ENCODE results near the gene CNTRL.
A peak's percentile ranks its signal among the peaks of the same experiment; 100 is the strongest.

The CNTRL gene

DNA sequence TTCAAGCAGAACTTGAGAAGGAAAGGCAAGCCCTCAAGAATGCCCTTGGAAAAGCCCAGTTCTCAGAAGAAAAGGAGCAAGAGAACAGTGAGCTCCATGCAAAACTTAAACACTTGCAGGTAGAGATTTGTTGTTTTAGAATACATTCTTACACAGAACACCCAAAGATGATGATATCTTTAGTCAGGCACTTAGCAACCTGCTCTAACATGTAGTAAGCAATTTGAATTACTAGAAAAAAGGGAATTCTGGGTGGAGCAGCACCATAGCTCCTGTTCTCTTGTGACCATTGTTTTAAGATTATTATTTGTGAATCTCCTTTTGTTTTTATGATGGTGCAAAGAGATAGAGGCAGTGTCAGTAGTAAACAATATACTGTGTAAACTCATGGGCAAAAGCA, 63.8 kb downstream of the CNTRL start:
- DNase-seq, result no peak

DNA sequence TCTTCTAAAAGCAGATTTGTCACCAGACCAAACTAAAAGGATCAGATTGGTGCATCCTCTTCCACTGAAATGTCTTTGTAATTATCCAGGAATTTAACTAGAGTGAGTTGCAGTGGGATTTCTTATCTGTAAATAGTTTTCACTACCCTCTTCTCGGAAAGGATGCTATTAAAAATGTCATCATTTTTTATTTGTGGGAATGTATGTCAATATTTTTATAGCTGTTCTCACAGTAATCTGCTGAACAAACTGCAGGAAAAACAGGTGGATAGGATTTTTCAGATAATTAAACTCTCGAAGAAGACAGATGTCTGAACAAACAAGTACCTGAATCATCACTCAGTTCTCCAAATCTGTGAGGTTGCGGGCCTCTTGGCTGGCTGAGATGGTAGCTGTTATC, 64.2 kb downstream of the CNTRL start:
- DNase-seq, result peak in 1 of 3 experiments; percentile 33

DNA sequence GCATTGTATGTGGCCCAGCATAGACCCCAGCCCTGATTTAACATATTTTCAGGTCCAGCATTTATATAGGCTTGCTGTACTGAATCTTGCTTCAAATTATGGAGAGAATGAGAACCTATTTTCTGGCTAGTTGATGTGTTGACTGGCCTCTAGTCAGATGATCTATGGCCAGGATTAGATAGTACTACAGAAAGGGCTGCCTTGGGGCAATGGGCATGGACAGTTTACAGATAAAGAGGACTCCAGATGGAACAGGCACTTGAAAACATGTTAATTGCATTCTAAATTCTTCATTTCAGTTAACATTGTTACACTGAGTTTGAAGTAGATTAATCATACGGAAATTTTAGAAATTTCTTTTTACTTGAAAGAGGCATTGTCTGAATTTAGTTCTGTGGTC, 65.4 kb downstream of the CNTRL start:
- DNase-seq, result no peak

DNA sequence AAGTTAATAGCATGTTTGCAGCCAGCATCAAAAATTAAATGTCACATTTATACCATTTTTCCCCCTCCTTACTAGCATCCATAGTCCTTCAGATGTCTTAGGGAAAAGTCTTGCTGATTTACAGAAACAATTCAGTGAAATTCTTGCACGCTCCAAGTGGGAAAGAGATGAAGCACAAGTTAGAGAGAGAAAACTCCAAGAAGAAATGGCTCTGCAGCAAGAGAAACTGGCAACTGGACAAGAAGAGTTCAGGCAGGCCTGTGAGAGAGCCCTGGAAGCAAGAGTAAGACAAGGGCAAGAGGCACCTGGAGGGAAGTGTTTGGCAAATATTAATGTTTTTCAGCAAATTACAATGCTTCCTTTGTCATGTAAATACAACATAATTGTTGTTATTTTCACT, 66.6 kb downstream of the CNTRL start:
- no peak for DNase-seq

DNA sequence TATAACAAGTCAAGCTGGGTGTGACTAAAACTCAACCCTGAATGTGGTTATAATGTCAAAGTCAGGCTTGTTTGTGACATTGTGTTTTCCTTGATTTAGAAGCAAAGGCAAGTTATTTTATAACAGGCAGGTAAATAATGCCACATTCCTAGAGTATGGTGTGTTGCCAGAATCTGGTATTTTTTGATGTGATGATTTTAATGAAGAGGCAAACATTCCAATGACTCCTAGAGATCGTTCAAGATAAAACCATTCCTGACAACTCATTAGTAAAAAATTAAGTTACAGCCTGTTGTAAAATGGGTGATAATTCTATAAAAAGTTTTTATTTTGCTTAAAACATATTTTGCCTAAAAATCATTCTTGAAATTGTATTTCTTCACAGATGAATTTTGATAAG, 67.0 kb downstream of the CNTRL start:
- DNase-seq, result no peak

DNA sequence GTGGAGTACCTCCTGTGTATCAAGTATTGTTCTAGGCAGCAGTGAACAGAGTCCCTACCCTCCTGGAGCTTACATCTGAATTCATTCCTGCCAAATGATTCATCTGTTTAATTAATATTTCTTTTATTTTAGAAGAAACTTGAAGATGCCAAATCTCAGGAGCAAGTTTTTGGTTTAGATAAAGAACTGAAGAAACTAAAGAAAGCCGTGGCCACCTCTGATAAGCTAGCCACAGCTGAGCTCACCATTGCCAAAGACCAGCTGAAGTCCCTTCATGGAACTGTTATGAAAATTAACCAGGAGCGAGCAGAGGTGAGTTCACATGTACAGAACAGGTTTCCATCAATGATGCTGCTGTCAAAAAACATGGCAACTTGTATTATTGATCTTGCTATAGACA, 69.0 kb downstream of the CNTRL start:
- no peak for DNase-seq

DNA sequence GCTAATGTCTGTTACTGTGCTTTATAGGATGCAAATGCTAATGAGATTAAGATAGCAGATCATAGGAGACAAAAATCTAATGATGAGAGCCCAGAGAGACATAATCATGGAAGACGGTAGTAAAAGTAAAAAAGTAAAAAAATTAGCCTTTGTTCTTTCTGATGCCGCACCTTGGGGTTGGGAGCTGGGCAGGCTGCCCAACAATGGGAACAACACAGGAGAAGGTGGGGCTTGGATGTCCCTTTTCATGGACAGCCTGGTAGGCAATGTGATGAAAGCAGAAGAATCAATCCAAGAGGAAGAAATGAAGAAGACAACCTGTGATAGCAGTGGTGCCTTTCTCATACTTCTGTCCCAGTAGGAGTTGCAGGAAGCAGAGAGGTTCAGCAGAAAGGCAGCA, 69.7 kb downstream of the CNTRL start:
- DNase-seq, result no peak

DNA sequence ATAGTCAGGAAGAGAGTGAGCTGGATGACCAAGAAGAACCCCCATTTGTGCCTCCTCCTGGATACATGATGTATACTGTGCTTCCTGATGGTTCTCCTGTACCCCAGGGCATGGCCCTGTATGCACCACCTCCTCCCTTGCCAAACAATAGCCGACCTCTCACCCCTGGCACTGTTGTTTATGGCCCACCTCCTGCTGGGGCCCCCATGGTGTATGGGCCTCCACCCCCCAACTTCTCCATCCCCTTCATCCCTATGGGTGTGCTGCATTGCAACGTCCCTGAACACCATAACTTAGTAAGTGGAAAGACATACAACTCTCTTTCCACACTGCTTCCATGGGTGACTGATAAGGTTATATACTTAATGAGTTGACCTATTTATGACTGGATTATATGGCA, 75.4 kb downstream of the CNTRL start:
- no peak for DNase-seq

DNA sequence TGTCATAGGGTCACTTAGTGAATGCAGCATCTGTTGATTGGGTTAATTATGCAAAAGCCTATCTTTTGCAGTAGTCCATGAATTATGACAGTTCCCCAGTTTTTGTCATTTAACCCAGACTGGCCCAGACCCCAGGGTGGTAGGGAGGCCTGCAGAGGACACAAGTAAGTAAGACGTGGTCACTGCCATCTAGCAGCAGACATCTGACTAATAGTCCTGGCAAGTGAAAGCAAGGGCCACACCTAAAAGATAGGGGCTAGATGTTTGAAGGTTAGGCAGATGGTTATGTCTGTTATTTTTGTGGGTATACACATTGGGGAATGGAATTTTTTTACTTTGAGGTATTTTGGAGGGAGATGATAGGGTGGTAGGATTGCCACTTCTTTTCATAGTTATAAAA, 78.9 kb downstream of the CNTRL start:
- DNase-seq, result no peak

DNA sequence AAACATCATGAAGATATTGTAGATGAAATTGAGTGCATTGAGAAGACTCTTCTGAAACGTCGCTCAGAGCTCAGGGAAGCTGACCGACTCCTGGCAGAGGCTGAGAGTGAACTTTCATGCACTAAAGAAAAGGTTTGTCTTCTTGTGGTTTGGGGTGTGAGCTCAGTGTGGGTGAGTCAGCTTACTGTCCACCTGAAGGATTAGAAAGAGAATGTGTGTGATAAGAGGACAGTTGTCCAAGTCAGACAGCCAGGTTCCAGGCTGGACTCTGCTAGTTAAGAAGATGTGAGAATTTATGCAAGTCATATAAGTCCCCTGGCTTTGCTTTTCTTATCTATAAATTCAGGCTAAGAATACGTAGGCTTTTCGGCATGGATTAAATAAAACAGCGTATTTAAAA, 80.0 kb downstream of the CNTRL start:
- DNase-seq, result no peak

DNA sequence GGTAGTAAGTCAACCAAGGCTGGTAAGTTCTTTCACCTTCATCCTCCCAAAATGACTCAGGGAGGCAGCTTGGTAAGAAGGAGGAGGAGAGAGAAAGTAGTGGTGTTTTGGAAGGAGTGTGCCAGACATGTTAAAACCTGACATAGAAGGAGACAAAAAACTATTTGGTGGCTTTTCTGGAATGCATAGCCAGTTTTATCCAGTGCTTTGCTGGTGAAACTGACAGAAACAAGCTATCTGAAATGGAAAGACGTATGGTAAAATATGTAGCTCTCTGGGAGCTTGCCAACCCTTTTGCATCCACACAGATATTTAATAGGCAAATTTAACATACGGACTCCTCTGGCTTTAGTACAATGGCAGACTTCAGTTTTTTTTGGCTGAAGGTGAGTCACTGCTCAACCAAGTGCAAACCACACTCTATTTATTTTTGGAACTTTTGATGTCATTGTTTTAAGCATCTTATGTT, 81.5 kb downstream of the CNTRL start:
- DNase-seq, result no peak

DNA sequence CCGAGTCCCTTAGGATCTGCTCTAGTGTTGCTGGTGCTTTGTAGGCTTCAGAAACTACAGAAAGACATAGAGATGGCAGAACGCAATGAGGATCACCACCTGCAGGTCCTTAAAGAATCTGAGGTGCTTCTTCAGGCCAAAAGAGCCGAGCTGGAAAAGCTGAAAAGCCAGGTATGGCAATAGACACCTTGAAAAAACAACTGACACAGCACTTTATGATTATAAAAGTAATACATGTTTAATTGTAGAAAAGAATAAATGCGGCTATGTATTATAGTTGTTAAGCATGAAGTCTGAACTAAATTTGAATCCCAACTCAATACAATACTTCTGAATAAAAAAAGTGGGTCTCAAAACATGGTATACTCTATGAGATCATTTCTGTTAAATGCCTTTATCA, 83.2 kb downstream of the CNTRL start:
- no peak for DNase-seq

DNA sequence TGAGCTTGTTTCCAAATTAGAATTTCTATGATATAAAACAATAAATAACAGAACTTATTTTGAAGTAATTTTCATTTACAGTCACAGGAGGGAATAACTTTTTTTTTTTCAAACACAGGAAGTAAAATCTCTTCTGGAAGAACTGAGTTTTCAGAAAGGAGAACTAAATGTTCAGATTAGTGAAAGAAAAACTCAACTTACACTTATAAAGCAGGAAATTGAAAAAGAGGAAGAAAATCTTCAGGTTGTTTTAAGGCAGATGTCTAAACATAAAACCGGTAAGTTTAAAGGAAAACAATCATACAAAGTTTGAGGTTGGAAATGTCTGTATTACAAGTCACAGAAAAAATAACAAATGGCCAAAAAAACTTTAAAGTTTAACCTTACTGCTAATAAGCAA, 85.3 kb downstream of the CNTRL start:
- no peak for DNase-seq

DNA sequence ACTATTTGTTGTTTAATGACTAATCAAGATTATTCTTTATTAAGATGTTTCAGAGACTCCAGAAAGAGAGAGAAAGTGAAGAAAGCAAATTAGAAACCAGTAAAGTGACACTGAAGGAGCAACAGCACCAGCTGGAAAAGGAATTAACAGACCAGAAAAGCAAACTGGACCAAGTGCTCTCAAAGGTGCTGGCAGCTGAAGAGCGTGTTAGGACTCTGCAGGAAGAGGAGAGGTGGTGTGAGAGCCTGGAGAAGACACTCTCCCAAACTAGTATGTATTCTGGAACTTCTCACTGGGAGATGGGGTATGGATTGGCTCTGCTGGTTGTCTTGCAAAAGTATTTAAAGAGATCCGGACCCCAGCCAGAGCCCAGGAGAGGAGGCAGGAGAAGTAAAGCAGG, 93.3 kb downstream of the CNTRL start:
- DNase-seq, result peak in 1 of 3 experiments; percentile 1

DNA sequence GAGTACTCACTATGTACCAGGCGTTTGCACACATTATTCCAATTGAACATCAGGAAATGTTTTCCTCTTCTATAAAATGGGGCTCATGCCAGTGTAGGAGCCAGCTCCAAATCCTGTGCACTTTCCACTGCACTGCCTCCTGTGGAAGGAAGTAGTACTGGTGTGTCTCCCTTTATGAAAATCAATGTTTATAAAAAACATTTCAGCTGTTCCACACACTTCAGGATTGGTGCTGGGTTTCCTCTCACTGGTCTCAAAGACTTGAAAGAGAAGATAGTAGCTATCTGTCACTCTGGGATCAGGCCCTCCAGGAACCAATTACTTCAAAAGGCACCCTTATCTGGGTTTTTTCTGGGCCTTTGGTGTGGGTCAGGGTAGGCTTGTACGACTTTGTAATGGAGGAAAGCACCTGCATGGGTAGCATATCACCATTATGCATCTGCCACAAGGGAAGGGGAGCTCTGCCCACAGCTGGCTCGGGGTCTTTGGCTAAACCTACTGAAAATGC, 94.4 kb downstream of the CNTRL start:
- peak in 1 of 3 experiments; percentile 21 for DNase-seq

DNA sequence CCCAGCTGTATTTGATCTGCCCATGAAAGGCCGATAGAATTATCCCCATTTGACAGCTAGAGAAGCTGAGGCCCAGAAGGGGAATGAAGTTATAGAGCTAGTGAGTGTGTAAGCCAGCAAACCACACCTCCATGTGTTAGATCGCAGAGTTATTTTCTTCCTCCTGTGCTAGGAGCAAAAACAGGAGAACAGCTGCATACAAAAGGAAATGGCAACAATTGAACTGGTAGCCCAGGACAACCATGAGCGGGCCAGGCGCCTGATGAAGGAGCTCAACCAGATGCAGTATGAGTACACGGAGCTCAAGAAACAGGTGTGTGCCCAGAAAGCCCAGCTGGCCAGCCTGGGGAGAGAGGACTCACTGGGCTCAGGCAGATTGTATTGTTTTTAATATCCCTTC, 96.5 kb downstream of the CNTRL start:
- DNase-seq, result no peak

DNA sequence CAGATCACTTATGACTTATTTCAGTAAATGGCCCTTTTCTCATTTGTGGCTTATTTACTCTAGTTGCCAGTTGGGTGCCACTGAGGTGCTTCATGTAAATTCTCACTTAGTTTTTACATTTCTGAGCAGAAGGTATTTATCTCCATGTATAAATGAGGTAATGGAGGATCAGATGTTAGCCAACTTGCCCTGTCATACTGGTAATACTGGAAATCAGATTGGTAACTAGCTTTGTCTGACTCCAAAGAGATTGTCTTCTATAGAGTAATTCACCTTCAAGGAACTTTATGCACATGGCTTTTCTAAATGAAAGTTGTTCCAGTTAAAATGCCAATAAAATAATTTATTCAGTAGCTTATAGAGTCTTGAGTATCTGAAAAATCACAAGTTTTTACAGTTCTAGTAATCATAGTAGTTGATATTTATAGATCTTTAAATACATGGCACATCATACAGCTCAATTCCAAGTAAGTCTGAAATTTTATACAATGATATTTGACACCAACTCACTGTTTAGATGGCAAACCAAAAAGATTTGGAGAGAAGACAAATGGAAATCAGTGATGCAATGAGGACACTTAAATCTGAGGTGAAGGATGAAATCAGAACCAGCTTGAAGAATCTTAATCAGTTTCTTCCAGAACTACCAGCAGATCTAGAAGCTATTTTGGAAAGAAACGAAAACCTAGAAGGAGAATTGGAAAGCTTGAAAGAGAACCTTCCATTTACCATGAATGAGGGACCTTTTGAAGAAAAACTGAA, 98.2 kb downstream of the CNTRL start:
- no peak for DNase-seq

DNA sequence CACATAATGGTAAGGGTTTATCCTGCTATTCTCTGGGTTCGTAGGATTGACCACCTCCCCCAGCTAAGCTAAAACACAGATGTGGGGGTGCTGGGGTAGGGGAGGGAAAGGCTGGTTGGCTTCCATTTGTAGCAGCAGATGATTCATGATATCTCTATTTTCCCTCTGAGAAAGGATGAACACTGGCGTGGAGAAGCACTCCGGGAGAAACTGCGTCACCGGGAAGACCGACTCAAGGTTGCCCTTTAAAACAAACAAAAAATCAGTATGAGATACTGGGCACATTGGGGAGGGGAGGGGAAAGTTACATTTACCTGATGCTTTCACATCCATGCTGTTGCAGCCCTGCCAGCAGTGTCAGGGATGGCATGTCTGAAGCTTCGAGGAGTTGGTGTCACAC, 98.7 kb downstream of the CNTRL start:
- DNase-seq, result no peak

DNA sequence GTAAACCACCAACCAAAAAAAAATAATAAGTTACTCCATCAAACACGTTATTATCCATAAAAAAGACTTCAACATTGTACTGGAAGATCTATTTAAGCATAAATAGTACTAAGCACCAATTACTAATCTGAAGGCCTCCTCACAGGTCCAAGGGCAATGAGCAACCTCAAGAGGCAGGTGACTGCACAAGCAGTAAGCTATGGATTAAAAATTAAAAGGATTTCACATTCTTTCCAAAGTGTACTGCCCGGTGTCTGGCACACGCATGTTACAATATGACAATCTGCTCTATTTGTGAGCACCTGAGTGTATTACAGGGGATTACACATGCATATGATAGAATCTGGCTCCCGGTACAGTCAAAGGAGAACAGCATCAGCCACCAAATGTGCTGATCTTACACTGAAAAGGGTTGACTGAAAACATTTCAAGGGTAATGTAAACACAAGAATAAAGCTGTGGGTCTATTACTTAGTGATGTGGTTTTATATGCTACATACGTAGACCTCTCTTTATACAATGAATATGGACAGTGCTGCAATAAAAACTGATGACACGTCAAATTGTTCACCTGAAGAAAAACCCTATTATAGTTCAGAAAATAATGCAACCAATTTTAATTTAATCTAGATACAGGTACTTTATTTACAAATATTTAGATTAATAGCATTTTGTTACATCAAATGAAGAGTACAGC, 104.1 kb downstream of the CNTRL start:
- DNase-seq, result no peak

DNA sequence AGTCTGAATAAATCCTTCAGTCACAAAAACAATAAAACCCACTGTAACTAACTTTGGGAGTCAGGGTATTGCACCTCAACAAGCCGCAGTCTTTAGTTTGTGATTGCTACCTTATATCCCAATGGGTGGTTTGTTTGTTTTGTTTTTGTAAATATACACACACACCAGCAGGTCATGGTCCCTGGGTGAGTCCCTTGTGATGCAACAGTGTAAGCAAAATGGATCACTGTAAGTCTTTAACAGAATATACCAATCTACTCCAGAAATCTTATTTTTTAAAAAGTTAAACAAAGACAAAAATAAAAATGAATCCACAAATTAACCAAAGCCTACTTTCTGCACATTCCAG, 104.6 kb downstream of the CNTRL start:
- peak in 1 of 3 experiments; percentile 16 for DNase-seq

DNA sequence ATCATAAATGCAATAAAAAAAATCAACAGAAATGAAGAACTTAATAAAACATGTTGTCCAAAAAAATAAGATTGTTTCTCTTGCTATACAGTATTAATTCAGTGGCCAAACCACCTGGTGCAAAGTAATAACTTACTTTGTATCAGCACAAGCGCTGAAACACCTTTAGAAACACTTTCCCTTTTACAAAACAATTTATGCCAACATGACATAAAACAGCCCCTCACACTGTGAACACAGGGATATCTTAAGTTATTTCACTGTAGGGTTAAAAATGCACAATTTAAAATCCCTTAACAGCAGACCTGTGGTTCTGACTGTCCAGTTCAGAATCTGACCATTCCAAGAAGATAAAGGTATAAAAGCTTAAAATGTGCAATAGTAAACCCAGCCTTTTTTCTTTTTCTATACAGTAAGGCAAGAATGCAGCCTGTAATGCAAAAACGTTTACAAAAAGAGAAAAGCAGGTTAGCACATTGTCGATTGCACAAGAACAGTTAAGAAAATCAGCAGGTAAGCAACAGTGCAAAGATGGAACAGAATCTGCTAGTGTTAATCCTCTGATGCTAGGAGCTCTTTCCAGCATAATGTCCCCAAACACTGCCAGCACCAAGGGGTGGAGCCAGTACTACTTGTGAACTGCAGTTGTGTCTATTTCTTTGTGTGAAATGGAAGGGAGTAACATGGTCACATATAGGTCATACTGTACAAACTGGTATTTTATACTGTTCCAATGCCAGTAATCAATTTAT, 105.4 kb downstream of the CNTRL start:
- DNase-seq, result peak in 1 of 3 experiments; percentile 32

DNA sequence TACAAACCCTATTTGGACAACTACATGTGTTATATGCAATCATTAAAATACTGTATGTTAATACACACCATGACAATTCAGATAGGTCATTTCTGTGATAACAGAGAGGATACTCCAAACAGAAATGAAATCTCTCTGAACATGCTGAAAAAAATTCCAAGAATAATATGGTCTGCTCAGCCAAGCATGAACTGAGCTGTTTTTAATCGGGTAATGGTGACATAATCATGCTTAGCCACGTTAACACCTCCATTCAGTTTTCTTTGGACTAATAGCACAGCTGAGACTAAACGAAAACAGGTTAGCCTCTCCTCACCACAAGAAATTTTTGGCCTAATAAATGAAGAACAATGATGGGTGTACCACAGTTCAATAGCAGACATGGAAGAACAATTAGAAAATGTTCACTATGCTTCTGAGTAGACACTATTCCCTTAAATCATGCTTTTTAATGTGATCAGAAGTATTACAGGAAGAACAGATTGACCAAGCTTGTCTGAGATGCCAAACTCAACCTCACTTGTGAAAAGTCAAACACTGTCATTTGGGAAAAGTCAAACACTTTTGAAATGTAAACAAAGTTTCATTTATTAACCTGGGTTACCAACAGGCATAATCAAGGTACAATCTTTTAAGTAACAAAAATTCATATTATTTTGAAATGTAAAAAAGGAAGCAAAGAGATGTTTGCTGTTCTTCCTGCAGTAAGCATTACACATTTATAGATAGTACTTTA, 107.5 kb downstream of the CNTRL start:
- DNase-seq, result peak in 1 of 3 experiments; percentile 23

DNA sequence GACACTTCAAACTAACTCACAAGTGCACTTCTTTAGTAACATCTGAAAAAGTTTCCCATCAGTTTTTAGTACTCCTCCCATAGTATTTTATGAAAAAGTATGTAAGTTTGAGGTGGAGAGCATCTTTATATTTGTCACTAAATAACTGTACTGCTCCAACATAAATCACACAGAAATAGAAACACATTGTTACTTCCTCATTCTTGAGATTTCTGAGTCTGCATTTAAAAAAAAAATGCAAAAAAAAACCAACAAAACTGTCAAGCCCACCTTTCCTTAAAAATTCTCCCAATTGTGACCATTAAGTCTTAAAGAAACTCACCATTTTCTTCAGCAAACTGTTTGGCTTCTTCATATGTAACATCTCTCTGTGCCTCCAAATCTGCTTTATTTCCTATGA, 108.2 kb downstream of the CNTRL start:
- DNase-seq, result no peak
